Colonic mucosa (tissue), 4 donors: ENCODE data around the gene TRDMT1. TPM values are rescaled to one million over a fixed set of nuclear protein-coding genes. Genes with fewer than 3 reads are reported as not detected.

Experiments used
- DNase-seq: peaks from one replicate; pipeline ENCODE4 v3.0.0-alpha.2; 2020
- H3K27ac ChIP-seq: fragments of 200-600 bp; one replicate; pipeline ENCODE4 v1.8.0; 2021
- H3K27me3 ChIP-seq: fragments of 200-600 bp; one replicate; pipeline ENCODE4 v1.8.0; 2021
- H3K36me3 ChIP-seq: fragments of 200-600 bp; one replicate; pipeline ENCODE4 v1.8.0; 2021
- H3K4me1 ChIP-seq: fragments of 200-600 bp; one replicate; pipeline ENCODE4 v1.8.0; 2021; ENCODE audit warnings: mild to moderate bottlenecking
- H3K4me3 ChIP-seq: fragments of 200-600 bp; one replicate; pipeline ENCODE4 v1.8.0; 2021
- H3K9ac ChIP-seq, 2 donors: one replicate each; pipeline ENCODE4 v1.7.0; 2013; ENCODE audit warnings: control low read depth in 2 of 2, low read depth in 2 of 2, low read length in 2 of 2
- H3K9me3 ChIP-seq: fragments of 200-600 bp; one replicate; pipeline ENCODE4 v1.8.0; 2021
- intact Hi-C: fragments of 100-400 bp; cut with DNase I; formaldehyde crosslinking; loops from one replicate; pipeline ENCODE4 v1.14.1; 2022
- total RNA-seq, 2 donors: library from RNA; stranded (reverse); fragmentation: NEBNext Ultra II Directional in 1 of 2; extraction: Animal tissue kit (Norgen Biotek cat#: 25700) in 1 of 2; gene quantifications; one replicate each; pipeline ENCODE4 v1.2.1, GENCODE V29; 2021
- TF ChIP-seq, protein P1 (sequence below): fragments of 200-600 bp; IDR thresholded peaks from one replicate; pipeline ENCODE4 v1.8.0; 2022; ENCODE audit warnings: antibody characterized with exemption, mild to moderate bottlenecking
- donor health status: healthy.
- donor health status: DM: no; HTN: no; CAD: no.
- donor health status: DM: no; HTN: no; CAD: no.

TRDMT1 gene
- total RNA-seq, 2 donors from 2014 or later: 3.4 to 3.5 TPM

DNA sequence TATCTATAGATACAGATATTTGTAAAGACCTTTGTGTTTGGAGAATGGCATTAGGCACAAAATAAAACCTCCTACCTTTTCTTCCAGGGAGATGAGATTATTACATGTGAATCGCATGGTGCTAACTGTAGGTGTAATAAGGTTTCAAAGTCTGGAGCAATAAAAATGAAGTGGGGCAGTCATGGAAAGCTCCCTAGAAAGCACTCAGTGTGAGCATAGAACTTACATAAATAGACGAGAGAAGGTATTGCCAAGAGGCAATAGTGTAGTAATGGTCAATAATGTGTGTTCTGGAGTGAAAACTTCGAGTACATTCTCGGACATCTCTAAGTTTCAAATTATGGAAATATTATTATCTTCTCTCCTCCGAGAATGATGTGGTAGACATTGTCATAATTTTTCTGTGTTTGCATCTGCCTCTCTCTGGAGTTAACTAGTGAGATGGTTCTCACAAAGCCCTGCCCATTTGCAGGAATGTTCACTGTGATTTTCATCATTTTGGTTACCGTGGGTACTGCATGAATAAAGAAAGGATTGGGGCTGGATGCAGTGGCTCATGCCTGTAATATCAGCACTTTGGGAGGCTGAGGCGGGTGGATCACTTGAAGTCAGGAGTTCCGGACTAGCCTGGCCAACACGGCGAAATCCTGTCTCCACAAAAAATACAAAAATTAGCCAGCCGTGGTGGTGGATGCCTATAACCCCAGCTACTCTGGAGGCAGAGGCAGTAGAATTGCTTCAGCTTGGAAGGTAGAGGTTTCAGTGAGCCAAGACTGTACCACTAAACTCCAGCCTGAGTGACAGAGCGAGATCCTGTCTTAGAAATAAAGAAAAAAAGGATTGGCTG lies 37.2 kb upstream of the TRDMT1 start:
- intact Hi-C loops: no loop called here
- no peak overlapping the region for H3K27ac ChIP-seq

DNA sequence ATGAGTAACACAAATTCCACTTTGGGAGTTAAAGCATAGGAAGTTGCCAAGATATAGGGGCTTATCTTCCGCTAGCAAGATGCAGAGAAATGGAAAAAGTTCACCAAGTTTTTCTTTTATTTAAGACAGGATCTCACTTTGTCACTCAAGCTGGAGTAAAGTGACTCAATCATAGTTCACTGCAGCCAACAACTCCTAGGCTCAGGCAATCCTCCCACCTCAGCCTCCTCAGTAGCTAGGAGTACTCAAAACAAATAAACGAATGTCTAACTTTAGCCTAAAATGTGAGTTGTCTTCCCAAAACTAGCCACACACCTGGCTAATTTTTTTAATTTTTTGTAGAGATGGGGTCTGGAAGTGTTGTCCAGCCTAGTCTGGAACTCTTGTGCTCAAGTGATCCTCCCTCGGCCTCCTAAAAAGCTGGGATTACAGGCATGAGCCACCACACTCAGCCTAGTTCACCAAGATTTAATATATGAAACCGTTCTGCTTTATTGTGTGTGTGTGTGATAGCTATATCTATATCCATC lies 36.5 kb upstream of the TRDMT1 start:
- no peak for DNase-seq
- Histone ChIP-seq H3K4me3 (no peak overlapping the region), H3K4me1 (peaks cover 9% of the 10 kb centered on the region), H3K36me3 (no peaks in the 10 kb centered on the region), H3K27ac (no peak overlapping the region), H3K9me3 (no peaks in the 10 kb centered on the region), H3K27me3 (no peaks in the 10 kb centered on the region), H3K9ac (no peak overlapping the region)
- TF ChIP-seq, protein P1, sequence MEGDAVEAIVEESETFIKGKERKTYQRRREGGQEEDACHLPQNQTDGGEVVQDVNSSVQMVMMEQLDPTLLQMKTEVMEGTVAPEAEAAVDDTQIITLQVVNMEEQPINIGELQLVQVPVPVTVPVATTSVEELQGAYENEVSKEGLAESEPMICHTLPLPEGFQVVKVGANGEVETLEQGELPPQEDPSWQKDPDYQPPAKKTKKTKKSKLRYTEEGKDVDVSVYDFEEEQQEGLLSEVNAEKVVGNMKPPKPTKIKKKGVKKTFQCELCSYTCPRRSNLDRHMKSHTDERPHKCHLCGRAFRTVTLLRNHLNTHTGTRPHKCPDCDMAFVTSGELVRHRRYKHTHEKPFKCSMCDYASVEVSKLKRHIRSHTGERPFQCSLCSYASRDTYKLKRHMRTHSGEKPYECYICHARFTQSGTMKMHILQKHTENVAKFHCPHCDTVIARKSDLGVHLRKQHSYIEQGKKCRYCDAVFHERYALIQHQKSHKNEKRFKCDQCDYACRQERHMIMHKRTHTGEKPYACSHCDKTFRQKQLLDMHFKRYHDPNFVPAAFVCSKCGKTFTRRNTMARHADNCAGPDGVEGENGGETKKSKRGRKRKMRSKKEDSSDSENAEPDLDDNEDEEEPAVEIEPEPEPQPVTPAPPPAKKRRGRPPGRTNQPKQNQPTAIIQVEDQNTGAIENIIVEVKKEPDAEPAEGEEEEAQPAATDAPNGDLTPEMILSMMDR: no peak
- intact Hi-C loops: no loop called here

More for the DNA sequence above, 37.2 kb upstream of the TRDMT1 start:
- Histone ChIP-seq H3K4me3 (no peak overlapping the region), H3K9me3 (no peaks in the 10 kb centered on the region), H3K36me3 (no peaks in the 10 kb centered on the region), H3K27me3 (no peaks in the 10 kb centered on the region), H3K4me1 (peaks cover 9% of the 10 kb centered on the region), H3K9ac (no peak overlapping the region)
- DNase-seq: no peak
- TF ChIP-seq, protein P1: no peak

DNA sequence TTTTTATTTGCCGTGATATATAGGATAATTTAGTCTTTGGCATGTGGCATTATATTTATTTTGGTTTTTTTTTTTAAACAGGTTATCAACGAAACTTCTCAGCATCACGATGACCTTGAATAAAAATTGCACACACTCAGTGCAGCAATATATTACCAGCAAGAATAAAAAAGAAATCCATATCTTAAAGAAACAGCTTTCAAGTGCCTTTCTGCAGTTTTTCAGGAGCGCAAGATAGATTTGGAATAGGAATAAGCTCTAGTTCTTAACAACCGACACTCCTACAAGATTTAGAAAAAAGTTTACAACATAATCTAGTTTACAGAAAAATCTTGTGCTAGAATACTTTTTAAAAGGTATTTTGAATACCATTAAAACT lies 35.7 kb upstream of the TRDMT1 start:
- no peaks in the 10 kb centered on the region for H3K9me3 ChIP-seq
- H3K36me3 ChIP-seq: no peaks in the 10 kb centered on the region
- TF ChIP-seq, protein P1: no peak
- no peak overlapping the region for H3K4me3 ChIP-seq
- intact Hi-C loops: no loop called here
- no peak overlapping the region for H3K9ac ChIP-seq
- H3K27ac ChIP-seq: no peak overlapping the region
- H3K4me1 ChIP-seq: peaks cover 9% of the 10 kb centered on the region
- no peaks in the 10 kb centered on the region for H3K27me3 ChIP-seq
- no peak for DNase-seq

DNA sequence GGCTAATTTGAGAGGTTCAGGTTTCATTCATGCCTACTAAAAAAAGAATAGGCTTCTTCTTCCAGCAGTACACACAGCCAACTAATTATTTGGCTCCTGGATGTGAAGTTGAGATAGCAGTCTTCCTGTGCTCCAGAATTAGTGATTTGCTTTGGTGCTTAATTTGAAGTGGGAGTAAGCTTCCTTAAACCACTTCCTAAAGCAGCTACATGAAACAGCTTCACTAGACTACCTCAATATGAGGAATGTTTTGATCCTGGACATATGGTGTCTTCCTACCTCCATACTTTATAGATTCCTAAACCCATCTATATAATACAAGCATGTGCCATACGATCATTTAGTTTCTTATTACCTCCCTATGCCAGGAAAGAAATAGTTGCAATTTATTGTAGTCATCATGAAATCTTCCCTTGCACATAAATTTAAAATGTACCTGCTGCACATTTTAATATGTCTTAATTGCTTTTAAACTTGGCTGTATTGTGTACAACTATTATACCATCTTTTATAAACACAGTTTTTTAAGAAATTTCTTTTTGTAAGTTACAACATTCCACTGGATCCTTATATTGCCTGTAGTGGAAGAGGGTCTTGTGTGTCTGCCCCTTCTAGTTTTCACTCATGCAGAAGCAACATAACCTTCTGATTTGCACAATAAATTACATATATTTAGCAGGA lies 35.1 kb upstream of the TRDMT1 start:
- Histone ChIP-seq H3K27me3 (no peaks in the 10 kb centered on the region), H3K9me3 (no peaks in the 10 kb centered on the region), H3K36me3 (no peaks in the 10 kb centered on the region), H3K4me3 (no peak overlapping the region), H3K4me1 (peaks cover 9% of the 10 kb centered on the region), H3K9ac (no peak overlapping the region), H3K27ac (no peak overlapping the region)
- intact Hi-C loops: no loop called here
- TF ChIP-seq, protein P1: no peak
- DNase-seq: no peak

DNA sequence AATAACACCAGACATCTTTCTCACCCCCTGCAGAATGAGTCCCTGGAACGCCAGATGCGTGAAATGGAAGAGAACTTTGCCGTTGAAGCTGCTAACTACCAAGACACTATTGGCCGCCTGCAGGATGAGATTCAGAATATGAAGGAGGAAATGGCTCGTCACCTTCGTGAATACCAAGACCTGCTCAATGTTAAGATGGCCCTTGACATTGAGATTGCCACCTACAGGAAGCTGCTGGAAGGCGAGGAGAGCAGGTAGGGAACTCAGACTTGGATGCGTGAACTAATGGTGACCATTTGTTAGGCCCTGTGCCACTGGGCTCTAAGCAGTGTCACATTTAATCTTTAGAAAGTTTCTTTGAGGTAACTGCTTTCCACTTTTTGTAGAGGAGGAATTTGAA lies 33.7 kb upstream of the TRDMT1 start:
- Histone ChIP-seq H3K27me3 (no peaks in the 10 kb centered on the region), H3K27ac (no peak overlapping the region), H3K9ac (peak overlapping the region in 1 of 2 donors; percentile 13), H3K9me3 (no peaks in the 10 kb centered on the region), H3K4me1 (peaks cover 9% of the 10 kb centered on the region), H3K4me3 (no peak overlapping the region), H3K36me3 (no peaks in the 10 kb centered on the region)
- TF ChIP-seq, protein P1: no peak
- DNase-seq: no peak
- intact Hi-C loops: no loop called here
